GM21723 (cell line): ENCODE results near the gene MLXIPL.
"Not testable (repeated sequence)": the region's sequence is repeated elsewhere in the genome, so short reads cannot be mapped to it uniquely, and the experiment has no call there.

Experiments
- ATAC-seq: cut with Tn5 transposase; IDR thresholded peaks from one replicate; pipeline ENCODE4 v1.9.1; 2021; ENCODE audit warnings: mild to moderate bottlenecking, moderate library complexity; ENCODE audit not compliant: unreplicated experiment

The MLXIPL gene

GRCh38 chr7:73646785-73647724 is 22.7 kb upstream of the MLXIPL start:
- ATAC-seq, result no peak

GRCh38 chr7:73645643-73646174 is 21.4 kb upstream of the MLXIPL start:
- ATAC-seq, result no peak

GRCh38 chr7:73644688-73645286 is 20.5 kb upstream of the MLXIPL start:
- no peak for ATAC-seq

DNA sequence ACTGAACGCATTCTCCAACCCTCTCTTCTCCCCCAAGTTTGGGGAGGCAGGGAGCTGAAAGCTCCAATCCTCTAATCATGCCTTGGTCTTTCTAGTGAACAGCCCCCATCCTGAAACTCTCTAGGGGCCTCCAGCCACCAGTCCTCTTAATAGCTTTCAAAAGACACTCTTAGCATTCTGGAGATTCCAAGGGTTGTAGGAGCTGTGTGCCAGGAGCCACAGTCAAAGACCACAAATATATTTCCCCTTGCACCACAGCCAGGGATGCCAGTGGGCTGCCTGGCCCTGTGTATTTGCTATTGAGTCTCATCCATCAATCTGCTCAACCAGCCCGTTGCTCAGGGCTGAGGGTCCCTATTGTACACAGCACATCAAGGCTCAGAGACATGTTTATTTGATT is 18.5 kb upstream of the MLXIPL start:
- ATAC-seq, result no peak

DNA sequence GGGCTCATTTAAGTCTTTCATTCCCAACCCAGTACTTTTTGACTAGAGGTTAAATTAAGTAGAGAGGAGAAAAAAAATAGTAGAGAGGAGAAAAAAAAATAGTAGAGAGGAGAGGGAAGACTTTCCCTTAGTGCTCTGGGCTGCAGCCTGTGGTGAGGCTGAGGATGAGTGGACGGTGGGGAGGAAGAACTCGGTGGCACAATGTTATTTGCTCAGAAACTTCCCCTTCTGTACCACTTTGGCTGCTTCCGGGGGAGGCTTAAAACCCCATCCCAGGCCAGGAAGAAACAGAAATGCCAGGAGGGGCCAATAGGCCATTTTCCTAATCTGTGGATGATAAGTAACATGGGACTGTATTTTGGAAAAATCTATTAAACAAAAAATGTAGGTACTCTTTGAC is 14.6 kb upstream of the MLXIPL start:
- no peak for ATAC-seq

DNA sequence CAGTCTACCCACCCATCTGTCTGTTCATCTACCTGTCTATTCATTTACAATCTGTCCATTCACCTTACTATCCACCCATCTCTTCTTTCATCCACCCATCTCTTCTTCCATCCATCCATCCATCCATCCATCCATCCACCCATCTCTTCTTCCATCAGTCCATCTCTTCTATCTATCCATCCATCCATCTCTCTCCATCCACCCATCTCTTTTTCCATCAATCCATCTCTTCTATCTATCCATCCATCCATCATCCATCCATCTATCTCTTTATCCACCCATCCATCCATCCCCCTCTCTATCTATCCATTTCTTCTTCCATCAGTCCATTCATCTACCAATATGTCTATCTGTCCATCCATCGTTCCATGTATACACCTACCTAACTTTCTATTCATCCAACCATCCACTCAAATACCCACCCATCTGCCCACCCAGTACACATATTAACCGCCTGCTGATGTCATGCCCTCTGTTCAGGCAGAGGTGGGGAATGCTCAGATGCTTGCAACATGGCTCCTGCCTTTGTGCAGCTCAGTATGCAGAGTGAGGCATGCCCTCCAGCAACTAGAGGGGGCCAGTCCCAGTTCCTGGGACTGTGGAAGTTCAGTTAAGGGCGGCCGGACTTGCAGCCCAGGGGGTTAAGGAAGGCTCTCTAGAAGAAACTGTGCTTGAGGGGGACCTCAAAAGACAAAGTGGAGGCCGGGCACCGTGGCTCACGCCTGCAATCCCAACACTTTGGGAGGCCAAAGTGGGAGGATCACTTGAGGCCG is 11.3 kb upstream of the MLXIPL start:
- ATAC-seq, result no peak

DNA sequence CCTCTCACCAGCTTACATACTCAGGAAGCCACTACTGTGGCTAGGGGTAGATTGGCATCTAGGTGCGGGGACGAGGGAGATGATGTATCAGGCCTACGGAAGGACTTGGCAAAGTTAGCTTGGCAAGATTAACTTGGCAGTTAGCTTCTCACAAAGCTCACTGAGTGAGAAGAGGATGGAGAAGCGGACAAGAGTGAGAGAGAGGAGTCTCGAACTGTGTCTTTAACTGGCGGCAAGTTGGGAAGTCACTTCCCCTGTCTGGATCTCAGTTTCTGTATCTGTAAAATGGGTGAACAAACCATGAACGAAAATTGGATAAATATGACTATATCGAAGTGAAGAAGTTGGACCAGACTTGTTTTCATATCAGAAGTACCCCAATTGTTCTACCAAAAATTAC is 9.5 kb upstream of the MLXIPL start:
- no peak for ATAC-seq

- ATAC-seq, result no peak
These were observed 9.0 kb upstream of the MLXIPL start for GRCh38 chr7:73633323-73633722.

GRCh38 chr7:73631558-73631957 is 7.2 kb upstream of the MLXIPL start:
- no peak for ATAC-seq

- no peak for ATAC-seq
These were observed 4.2 kb upstream of the MLXIPL start for GRCh38 chr7:73628504-73628903.

DNA sequence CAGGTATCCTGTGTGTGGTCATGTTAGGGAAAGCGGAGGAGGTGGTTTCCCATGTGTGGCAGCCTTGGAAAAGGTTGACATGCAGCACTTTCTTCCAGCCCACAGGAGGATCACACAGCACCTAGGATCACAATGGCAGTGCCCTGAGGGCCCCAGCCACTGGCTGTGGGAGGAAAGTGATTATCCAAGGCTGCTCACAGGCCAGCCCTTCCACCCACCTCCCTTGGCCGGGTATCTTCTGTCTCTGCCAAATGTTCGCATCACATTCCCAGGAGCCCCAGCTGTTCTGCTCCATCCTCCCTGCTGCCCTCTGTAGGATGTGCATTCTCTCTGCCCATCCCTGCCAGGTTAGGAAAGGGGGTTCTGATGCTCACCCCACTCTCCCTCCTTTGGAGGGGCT is 2.5 kb upstream of the MLXIPL start:
- ATAC-seq, result no peak

GRCh38 chr7:73625276-73625675 is 954 bp upstream of the MLXIPL start:
- ATAC-seq, result no peak

- no peak for ATAC-seq
These were observed 313 bp upstream of the MLXIPL start for GRCh38 chr7:73624669-73625001.

- no peak for ATAC-seq
These were observed 1.2 kb downstream of the MLXIPL start for GRCh38 chr7:73622909-73623797.

DNA sequence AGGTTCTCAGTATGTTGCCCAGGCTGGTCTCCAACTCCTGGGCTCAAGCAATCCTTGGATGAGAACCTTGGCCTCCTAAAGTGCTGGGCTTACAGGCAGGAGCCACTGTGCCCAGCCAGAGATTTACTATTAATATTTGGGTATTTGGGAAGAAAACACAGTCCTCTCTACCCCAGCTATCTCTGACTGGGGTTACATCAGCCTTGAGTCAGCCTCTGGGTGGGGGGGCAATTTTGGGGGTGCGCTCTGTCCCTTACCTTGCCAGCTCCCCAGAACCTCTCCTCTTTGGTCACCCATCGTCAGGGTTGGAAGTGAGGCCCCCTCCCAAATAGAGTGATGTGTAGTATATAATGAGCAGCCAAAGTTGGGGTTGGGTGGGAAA is 1.8 kb downstream of the MLXIPL start:
- no peak for ATAC-seq

DNA sequence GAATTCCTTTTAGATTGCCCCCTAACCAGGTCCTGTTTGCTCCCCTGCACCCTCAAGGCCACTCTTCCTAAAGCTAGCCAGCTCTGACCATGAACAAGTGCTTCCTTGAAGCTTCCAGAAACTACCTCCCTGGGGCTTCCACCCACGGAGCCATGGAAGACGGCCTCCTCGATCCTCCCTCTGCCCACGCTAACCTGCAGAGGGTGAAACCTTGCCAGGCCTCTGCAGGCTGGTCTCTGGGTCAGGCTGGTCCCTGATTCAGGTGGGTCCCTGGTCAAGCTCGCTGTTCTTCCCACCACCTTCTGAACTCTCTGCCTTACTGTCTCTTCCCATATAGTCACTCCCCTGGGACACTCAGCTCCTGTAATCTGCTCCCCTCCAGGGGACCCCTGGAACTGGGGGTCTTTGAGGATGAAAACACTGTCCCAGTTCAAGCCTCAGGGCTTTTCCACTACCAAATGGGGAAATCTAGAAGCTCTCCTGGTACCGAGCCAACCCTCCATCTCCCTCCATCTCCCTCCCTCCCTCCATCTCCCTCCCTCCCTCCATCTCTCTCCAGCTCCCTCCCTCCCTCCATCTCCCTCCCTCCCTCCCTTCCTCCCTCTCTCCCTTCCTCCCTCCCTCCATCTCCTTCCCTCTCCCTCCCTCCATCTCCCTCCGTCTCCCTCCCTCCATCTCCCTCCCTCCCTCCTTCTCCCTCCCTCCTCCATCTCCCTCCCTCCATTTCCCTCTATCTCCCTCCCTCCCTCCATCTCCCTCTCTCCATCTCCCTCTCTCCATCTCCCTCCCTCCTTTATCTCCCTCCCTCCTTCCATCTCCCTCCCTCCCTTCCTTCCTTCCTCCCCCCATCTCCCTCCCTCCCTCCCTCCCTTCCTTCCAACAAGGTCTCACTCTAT is 2.9 kb downstream of the MLXIPL start:
- ATAC-seq, result no peak

DNA sequence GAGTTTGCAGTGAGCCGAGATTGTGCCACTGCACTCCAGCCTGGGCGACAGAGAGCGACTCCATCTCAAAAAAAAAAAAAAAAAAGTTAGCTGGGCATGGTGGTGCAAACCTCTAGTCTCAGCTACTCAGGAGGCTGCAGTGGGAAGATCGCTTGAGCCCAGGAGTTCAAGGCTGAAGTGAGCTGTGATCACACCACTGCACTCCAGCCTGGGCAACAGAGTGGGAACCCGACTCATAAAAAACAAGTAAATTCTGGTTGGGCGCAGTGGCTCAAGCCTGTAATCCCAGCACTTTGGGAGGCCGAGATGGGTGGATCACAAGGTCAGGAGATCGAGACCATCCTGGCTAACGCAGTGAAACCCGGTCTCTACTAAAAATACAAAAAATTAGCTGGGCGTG is 4.9 kb downstream of the MLXIPL start:
- ATAC-seq, result not testable (repeated sequence)

DNA sequence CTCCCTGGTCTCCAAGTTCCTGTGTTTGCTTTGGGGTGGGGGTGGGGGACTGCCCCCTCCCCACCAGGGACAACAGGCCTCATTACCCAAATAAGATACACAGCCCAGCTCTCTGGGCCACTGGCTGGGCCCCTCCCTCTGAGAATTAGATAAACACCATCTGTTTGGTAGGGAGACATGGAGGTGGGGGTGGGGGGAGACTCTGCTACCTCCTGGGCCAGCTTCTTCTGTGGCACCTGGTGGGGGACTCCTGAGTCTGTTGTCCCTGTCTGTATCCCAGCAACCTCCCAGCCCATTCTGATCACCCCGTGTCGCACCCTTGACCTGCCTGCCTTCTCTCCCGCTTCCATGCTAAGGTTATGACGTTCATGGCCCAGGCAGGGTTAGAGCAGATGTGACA is 5.8 kb downstream of the MLXIPL start:
- ATAC-seq, result no peak

DNA sequence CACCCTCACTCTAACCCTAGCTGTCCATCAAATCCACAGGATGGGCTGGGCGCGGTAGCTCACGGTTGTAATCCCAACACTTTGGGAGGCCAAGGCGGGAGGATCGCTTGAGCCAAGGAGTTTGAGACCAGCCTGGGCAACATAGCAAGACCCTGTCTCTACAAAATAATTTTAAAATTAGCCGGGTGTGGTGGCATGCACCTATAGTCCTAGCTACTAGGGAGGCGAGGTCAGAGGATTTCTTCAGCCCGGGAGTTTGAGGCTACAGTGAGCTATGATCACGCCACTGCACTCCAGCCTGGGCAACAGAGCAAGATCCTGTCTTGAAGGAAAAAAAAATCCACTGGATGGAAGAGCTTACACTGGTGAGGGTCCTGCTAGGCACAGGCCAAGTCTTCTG is 6.8 kb downstream of the MLXIPL start:
- ATAC-seq, result not testable (repeated sequence)

DNA sequence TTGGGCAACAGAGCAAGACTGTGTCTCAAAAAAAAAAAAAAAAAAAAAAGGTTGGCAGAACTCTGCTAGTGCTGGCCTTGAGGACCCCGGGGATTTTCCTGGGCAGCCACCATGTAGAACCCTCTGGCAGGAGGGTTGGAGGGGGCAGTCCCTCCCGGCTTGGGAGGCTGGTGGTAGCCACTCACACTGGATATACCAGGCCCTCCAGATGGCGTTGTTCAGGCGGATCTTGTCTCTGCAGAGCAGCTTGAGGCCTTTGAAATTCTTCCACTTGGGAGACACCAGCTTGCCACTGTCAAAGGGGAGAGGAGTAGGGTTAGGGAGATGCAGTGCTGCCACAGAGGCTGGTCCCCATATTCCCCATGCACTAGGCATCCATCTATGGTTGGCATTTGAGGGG is 8.4 kb downstream of the MLXIPL start:
- no peak for ATAC-seq
